Stimulated activated naive B cell treated with anti-CD40 and anti-IgM and Interleukin-4, amounts not matched to agents 10 μg/mL and 1 μg/mL and 100 μg/mL, for 72 hours (primary cell): ENCODE measurements around the gene RBM19.

Experiments used
- ATAC-seq, 2 donors: fragments of 150-1000 bp; cut with Tn5 transposase; replicated peaks; 2 replicates each; pipeline ENCODE4 v1.10.0; 2021; ENCODE audit warnings: moderate library complexity in 1 of 2
- DNase-seq: peaks from one replicate; pipeline ENCODE4 v3.0.0; 2021
- H3K27ac Mint-ChIP-seq: one replicate; pipeline ENCODE4 v1.8.0; 2022; ENCODE audit warnings: mild to moderate bottlenecking, mixed read lengths
- H3K27me3 Mint-ChIP-seq, 2 donors: one replicate each; pipeline ENCODE4 v1.8.0; 2022; ENCODE audit warnings: mixed read lengths in 2 of 2
- H3K36me3 Mint-ChIP-seq, 2 donors: one replicate each; pipeline ENCODE4 v1.8.0; 2022; ENCODE audit warnings: mixed read lengths in 2 of 2, mild to moderate bottlenecking in 1 of 2
- H3K4me1 Mint-ChIP-seq, 2 donors: one replicate each; pipeline ENCODE4 v1.8.0; 2022; ENCODE audit warnings: mixed read lengths in 2 of 2, mild to moderate bottlenecking in 1 of 2
- H3K4me3 Mint-ChIP-seq, 2 donors: one replicate each; pipeline ENCODE4 v1.8.0; 2022; ENCODE audit warnings: mild to moderate bottlenecking in 2 of 2, mixed read lengths in 2 of 2, moderate library complexity in 1 of 2
- H3K9me3 Mint-ChIP-seq, 2 donors: one replicate each; pipeline ENCODE4 v1.8.0; 2022; ENCODE audit warnings: mixed read lengths in 2 of 2, mild to moderate bottlenecking in 1 of 2

RBM19 gene

DNA sequence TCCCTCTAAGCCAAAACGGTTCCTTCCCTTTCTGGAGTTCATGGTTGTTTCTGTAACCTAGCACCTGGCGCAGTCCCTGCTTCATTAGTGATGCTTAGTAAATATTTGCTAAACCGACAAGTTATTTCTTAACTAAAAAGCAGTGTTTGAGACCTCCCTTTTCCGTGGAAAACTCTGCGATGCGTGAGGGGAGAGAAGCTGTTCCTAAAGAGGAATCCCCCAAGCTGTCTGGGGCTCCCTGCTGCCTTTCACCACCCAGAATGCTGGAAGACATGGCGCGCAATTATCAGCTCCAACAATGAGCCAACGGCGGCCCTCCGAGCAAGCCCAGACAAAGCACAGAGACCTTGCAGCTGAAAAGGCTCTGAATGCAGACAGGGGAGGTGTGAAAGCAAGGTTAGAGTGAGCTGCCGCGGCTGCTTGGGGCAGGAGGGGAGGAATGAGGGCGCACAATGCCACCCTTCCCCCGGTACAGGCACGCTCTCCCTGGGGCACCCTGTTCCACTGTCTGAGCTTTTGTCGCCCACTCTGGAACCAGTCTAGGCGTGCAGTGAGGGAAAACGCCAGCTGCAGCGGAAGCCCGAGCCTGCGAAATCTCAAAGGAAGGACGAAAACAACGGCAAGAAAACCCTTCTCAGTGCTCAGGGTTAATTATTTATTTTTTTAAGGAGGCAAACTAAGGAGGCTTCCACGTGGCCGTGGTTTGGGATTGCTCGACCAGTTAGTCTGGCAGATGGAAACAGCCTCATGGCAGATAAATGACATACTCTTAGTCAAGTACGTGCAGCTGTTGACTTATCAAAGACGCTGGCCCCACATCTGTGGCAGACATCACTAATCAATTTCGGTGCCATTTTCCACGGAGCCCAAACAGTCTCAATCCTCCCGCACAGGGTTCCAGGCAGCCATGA is 66.3 kb downstream of the RBM19 start:
- no peak overlapping the region for H3K4me3 Mint-ChIP-seq
- H3K27ac Mint-ChIP-seq, result no peak overlapping the region
- H3K36me3 Mint-ChIP-seq, result peaks cover 43 to 52% of the 10 kb centered on the region in 2 donors
- H3K9me3 Mint-ChIP-seq, result no peaks in the 10 kb centered on the region
- ATAC-seq (no peak), DNase-seq (no peak)
- H3K4me1 Mint-ChIP-seq, result peaks cover 0 to 2% of the 10 kb centered on the region in 2 donors
- no peaks in the 10 kb centered on the region for H3K27me3 Mint-ChIP-seq

- no peak for DNase-seq
- no peak for ATAC-seq
- H3K9me3 Mint-ChIP-seq, result no peaks in the 10 kb centered on the region
- H3K4me1 Mint-ChIP-seq, result peaks cover 0 to 2% of the 10 kb centered on the region in 2 donors
- peaks cover 44 to 45% of the 10 kb centered on the region in 2 donors for H3K36me3 Mint-ChIP-seq
- H3K27ac Mint-ChIP-seq, result no peak overlapping the region
- no peaks in the 10 kb centered on the region for H3K27me3 Mint-ChIP-seq
- no peak overlapping the region for H3K4me3 Mint-ChIP-seq
These were observed 67.0 kb downstream of the RBM19 start for GRCh38 chr12:113899042-113899560.

DNA sequence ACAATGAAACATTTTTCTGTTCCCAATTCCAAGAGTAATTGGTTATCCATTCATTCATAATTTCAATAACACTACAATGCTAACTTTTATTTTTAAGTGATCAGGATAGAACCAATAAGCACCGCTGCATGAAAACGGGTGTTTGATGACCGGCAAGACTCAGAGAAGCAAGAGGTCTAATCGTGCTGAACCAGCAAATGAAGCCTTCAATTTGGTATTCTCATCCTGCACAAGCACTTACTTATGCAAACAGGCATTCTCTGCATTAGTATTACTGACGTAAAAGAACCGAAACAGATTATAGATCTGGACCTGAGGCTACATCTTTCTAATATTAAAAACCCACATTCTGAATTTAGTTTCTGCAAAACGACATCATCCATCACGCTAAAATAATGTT is 67.7 kb downstream of the RBM19 start:
- Mint-ChIP-seq H3K9me3 (no peaks in the 10 kb centered on the region), H3K27ac (no peak overlapping the region), H3K4me3 (no peak overlapping the region), H3K36me3 (peaks cover 39 to 46% of the 10 kb centered on the region in 2 donors), H3K4me1 (no peaks in the 10 kb centered on the region), H3K27me3 (no peaks in the 10 kb centered on the region)
- ATAC-seq (no peak), DNase-seq (no peak)

GRCh38 chr12:113897406-113897805 is 68.7 kb downstream of the RBM19 start:
- Mint-ChIP-seq H3K27me3 (no peaks in the 10 kb centered on the region), H3K4me1 (no peaks in the 10 kb centered on the region), H3K9me3 (no peaks in the 10 kb centered on the region), H3K36me3 (peaks cover 37 to 42% of the 10 kb centered on the region in 2 donors), H3K27ac (no peak overlapping the region), H3K4me3 (no peak overlapping the region)
- DNase-seq (no peak), ATAC-seq (no peak)

GRCh38 chr12:113896841-113897240 is 69.3 kb downstream of the RBM19 start:
- Mint-ChIP-seq H3K4me1 (no peaks in the 10 kb centered on the region), H3K9me3 (no peaks in the 10 kb centered on the region), H3K27me3 (no peaks in the 10 kb centered on the region), H3K27ac (no peak overlapping the region), H3K36me3 (peaks cover 43 to 48% of the 10 kb centered on the region in 2 donors), H3K4me3 (no peak overlapping the region)
- no peak for DNase-seq
- ATAC-seq, result no peak

DNA sequence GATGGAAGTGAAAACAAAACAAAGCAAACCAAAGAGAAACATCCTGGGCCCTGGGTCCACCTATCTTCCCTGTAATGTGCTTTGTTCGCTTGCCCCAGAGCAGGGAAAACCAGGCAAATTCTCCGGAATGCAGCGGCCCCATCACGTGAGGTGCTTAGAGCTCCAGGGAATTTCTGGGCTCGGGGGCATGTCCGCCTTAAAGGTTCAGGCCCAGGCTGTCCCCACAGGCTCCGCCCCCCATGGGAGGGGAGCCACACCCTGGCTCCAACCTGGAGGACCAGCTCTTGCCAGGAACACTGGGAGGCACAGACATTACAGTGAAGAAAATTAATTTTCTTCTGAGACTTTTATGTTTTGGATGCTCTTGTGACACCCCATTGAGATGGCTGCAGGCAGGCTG is 69.9 kb downstream of the RBM19 start:
- Mint-ChIP-seq H3K9me3 (no peaks in the 10 kb centered on the region), H3K27ac (no peak overlapping the region), H3K27me3 (no peaks in the 10 kb centered on the region), H3K4me3 (no peak overlapping the region), H3K4me1 (no peaks in the 10 kb centered on the region), H3K36me3 (peaks cover 46 to 51% of the 10 kb centered on the region in 2 donors)
- no peak for DNase-seq
- ATAC-seq, result no peak

GRCh38 chr12:113895176-113895575 is 70.9 kb downstream of the RBM19 start:
- peaks cover 46 to 56% of the 10 kb centered on the region in 2 donors for H3K36me3 Mint-ChIP-seq
- H3K4me3 Mint-ChIP-seq, result no peak overlapping the region
- no peak overlapping the region for H3K27ac Mint-ChIP-seq
- no peaks in the 10 kb centered on the region for H3K4me1 Mint-ChIP-seq
- no peaks in the 10 kb centered on the region for H3K9me3 Mint-ChIP-seq
- no peak for DNase-seq
- no peak for ATAC-seq
- no peaks in the 10 kb centered on the region for H3K27me3 Mint-ChIP-seq

- Mint-ChIP-seq H3K27me3 (no peaks in the 10 kb centered on the region), H3K4me1 (no peaks in the 10 kb centered on the region), H3K4me3 (no peak overlapping the region), H3K36me3 (peaks cover 43 to 55% of the 10 kb centered on the region in 2 donors), H3K27ac (no peak overlapping the region), H3K9me3 (no peaks in the 10 kb centered on the region)
- ATAC-seq (no peak), DNase-seq (no peak)
These were observed 71.4 kb downstream of the RBM19 start for GRCh38 chr12:113894697-113895096.

- Mint-ChIP-seq H3K9me3 (no peaks in the 10 kb centered on the region), H3K4me1 (no peaks in the 10 kb centered on the region), H3K27ac (no peak overlapping the region), H3K36me3 (peaks cover 41 to 58% of the 10 kb centered on the region in 2 donors), H3K27me3 (no peaks in the 10 kb centered on the region), H3K4me3 (no peak overlapping the region)
- DNase-seq (no peak), ATAC-seq (no peak)
These were observed 72.9 kb downstream of the RBM19 start for GRCh38 chr12:113893221-113893620.

DNA sequence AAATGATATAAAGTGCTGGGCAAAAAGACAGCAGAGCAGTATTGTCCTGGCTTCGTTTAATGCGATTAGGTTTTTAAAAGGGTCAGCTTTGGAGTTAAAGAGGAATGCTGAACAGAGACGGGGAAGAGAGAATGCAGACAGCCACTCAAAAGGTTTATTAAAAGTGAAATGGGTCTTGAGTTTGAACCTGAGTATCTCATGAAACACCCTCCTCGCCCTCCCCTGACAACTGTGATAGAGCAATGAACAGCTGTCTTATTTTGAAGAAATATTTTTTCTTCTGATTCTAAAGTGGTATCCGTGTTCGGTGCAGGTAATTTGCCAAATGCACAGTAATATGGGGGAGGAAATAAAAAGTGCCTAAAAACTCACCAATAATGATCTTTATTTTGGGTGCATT is 73.6 kb downstream of the RBM19 start:
- Mint-ChIP-seq H3K36me3 (peaks cover 43 to 62% of the 10 kb centered on the region in 2 donors), H3K4me3 (no peak overlapping the region), H3K9me3 (no peaks in the 10 kb centered on the region), H3K27me3 (no peaks in the 10 kb centered on the region), H3K27ac (no peak overlapping the region), H3K4me1 (no peaks in the 10 kb centered on the region)
- no peak for DNase-seq
- no peak for ATAC-seq

DNA sequence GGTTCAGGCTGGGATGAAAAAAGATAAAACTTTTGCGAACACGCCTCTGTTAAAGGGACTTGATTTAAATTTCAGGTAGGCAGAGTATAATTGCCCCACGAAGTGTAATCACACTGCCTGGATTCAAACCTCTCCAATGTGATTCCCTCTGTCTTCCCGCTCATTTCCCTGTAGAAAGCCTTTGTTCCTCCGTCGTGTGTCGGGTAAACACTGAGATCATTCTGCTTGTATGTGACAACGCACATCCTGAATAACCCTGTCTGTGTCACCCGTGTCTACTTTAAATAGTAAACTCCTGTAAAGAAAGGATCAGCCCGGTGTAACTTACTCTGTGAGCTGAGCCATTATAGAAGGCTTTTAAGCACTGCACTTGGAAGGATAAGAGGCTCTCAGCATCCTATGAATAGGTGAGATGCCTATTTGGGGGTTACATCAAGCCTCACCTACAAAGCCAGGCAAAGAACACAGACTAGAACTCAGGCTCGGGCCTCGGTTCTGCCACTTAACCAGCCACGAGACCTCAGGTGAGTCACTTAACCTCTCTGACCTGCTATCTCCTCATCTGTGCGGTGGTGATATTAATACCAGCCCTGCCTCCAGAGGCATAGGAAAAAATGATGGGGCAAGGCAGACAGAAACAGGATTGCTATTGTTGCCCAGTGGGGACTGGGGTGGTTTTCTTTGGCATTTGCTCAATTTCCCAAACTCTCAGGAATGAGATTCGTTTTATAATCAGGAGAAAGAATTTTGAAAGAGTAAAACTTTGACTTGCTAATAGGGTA is 74.2 kb downstream of the RBM19 start:
- Mint-ChIP-seq H3K4me1 (no peaks in the 10 kb centered on the region), H3K27me3 (no peaks in the 10 kb centered on the region), H3K36me3 (peaks cover 46 to 61% of the 10 kb centered on the region in 2 donors), H3K4me3 (no peak overlapping the region), H3K27ac (no peak overlapping the region), H3K9me3 (no peaks in the 10 kb centered on the region)
- ATAC-seq, result no peak
- DNase-seq, result no peak

DNA sequence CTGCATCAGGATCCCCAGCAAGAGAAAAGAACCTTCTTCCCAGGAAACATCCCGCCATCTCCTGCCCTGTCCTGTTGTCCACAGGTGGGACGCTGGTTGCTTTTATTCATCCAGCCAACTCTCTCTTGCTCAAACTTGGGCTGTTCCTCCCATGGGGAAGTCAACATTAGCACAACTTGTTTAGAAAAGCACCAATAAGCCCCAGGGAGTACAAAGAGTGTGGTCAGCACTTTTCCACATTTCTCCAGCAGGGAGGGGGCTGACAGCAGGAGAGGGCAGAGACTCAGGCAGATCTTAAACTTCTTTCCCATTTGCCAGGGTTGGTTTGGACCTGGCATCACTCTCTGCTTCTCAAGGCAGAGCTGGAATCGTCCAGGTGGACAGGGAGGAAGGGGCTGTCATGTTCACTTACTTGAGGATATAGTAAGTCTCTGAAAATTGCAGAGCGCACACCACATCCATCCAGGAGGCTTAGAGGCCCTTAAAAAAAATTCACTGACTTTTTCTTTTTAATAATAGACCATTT is 74.9 kb downstream of the RBM19 start:
- ATAC-seq (no peak), DNase-seq (no peak)
- Mint-ChIP-seq H3K4me3 (no peak overlapping the region), H3K9me3 (no peaks in the 10 kb centered on the region), H3K4me1 (no peaks in the 10 kb centered on the region), H3K36me3 (peaks cover 45 to 61% of the 10 kb centered on the region in 2 donors), H3K27ac (no peak overlapping the region), H3K27me3 (no peaks in the 10 kb centered on the region)

GRCh38 chr12:113889891-113890581 is 76.1 kb downstream of the RBM19 start:
- H3K4me1 Mint-ChIP-seq, result no peaks in the 10 kb centered on the region
- ATAC-seq (no peak), DNase-seq (no peak)
- no peaks in the 10 kb centered on the region for H3K9me3 Mint-ChIP-seq
- H3K27me3 Mint-ChIP-seq, result no peaks in the 10 kb centered on the region
- H3K27ac Mint-ChIP-seq, result no peak overlapping the region
- H3K4me3 Mint-ChIP-seq, result no peak overlapping the region
- peaks cover 42 to 57% of the 10 kb centered on the region in 2 donors for H3K36me3 Mint-ChIP-seq

- no peaks in the 10 kb centered on the region for H3K9me3 Mint-ChIP-seq
- H3K27ac Mint-ChIP-seq, result no peak overlapping the region
- no peak for ATAC-seq
- DNase-seq, result no peak
- no peaks in the 10 kb centered on the region for H3K27me3 Mint-ChIP-seq
- no peaks in the 10 kb centered on the region for H3K4me1 Mint-ChIP-seq
- H3K36me3 Mint-ChIP-seq, result peaks cover 41 to 64% of the 10 kb centered on the region in 2 donors
- H3K4me3 Mint-ChIP-seq, result no peak overlapping the region
These were observed 77.0 kb downstream of the RBM19 start for GRCh38 chr12:113889076-113889475.
